ENCODE measurements around the gene SLC24A3. TPM values are rescaled to one million over a fixed set of nuclear protein-coding genes. Genes with fewer than 3 reads are reported as not detected.

The SLC24A3 gene
- total RNA-seq, 1 donor from 2014 or later, result 0.51 TPM

GRCh38 chr20:19679900-19680495 lies 467.6 kb downstream of the SLC24A3 start:
- peaks cover 16% of the 10 kb centered on the region for H3K27me3 Mint-ChIP-seq (ENCODE audit: low read depth)
- no peak for DNase-seq (ENCODE audit: low read depth, low spot score)
- H3K27ac Mint-ChIP-seq (ENCODE audit: unreplicated experiment), result peak overlapping the region; percentile 2
- TF ChIP-seq CTCF (conservative IDR thresholded peaks at IDR 0.05), result no peak
- H3K4me1 Mint-ChIP-seq, result no peaks in the 10 kb centered on the region
- H3K9me3 Mint-ChIP-seq, result peaks cover 8% of the 10 kb centered on the region
- H3K36me3 Mint-ChIP-seq (ENCODE audit: low read depth), result peaks cover 10% of the 10 kb centered on the region
- H3K4me3 Mint-ChIP-seq, result no peak overlapping the region

GRCh38 chr20:19682249-19682648 lies 469.8 kb downstream of the SLC24A3 start:
- no peak for DNase-seq (ENCODE audit: low read depth, low spot score)
- no peak for TF ChIP-seq CTCF (conservative IDR thresholded peaks at IDR 0.05)
- peaks cover 11% of the 10 kb centered on the region for H3K36me3 Mint-ChIP-seq (ENCODE audit: low read depth)

GRCh38 chr20:19683188-19683587 lies 470.7 kb downstream of the SLC24A3 start:
- Mint-ChIP-seq H3K4me3 (no peak overlapping the region), H3K4me1 (no peaks in the 10 kb centered on the region), H3K27me3 (ENCODE audit: low read depth) (peaks cover 7% of the 10 kb centered on the region), H3K9me3 (peaks cover 9% of the 10 kb centered on the region), H3K27ac (ENCODE audit: unreplicated experiment) (no peak overlapping the region), H3K36me3 (ENCODE audit: low read depth) (peaks cover 9% of the 10 kb centered on the region)
- no peak for TF ChIP-seq CTCF (conservative IDR thresholded peaks at IDR 0.05)
- no peak for DNase-seq (ENCODE audit: low read depth, low spot score)

More at GRCh38 chr20:19682249-19682648, 469.8 kb downstream of the SLC24A3 start:
- Mint-ChIP-seq H3K9me3 (peaks cover 11% of the 10 kb centered on the region), H3K4me3 (no peak overlapping the region), H3K27me3 (ENCODE audit: low read depth) (peaks cover 7% of the 10 kb centered on the region), H3K27ac (ENCODE audit: unreplicated experiment) (no peak overlapping the region), H3K4me1 (no peaks in the 10 kb centered on the region)

GRCh38 chr20:19683822-19684221 lies 471.4 kb downstream of the SLC24A3 start:
- H3K27ac Mint-ChIP-seq (ENCODE audit: unreplicated experiment), result no peak overlapping the region
- H3K4me3 Mint-ChIP-seq, result no peak overlapping the region
- no peak for TF ChIP-seq CTCF (conservative IDR thresholded peaks at IDR 0.05)
- peaks cover 7% of the 10 kb centered on the region for H3K27me3 Mint-ChIP-seq (ENCODE audit: low read depth)
- peaks cover 9% of the 10 kb centered on the region for H3K9me3 Mint-ChIP-seq
- H3K36me3 Mint-ChIP-seq (ENCODE audit: low read depth), result peaks cover 9% of the 10 kb centered on the region
- H3K4me1 Mint-ChIP-seq, result no peaks in the 10 kb centered on the region
- no peak for DNase-seq (ENCODE audit: low read depth, low spot score)

GRCh38 chr20:19688031-19688806 lies 475.8 kb downstream of the SLC24A3 start:
- peaks cover 2% of the 10 kb centered on the region for H3K36me3 Mint-ChIP-seq (ENCODE audit: low read depth)
- H3K27me3 Mint-ChIP-seq (ENCODE audit: low read depth), result peaks cover 7% of the 10 kb centered on the region
- no peak overlapping the region for H3K4me3 Mint-ChIP-seq
- no peak overlapping the region for H3K27ac Mint-ChIP-seq (ENCODE audit: unreplicated experiment)
- peak; percentile 23 for DNase-seq (ENCODE audit: low read depth, low spot score)
- H3K4me1 Mint-ChIP-seq, result peaks cover 6% of the 10 kb centered on the region
- H3K9me3 Mint-ChIP-seq, result peaks cover 7% of the 10 kb centered on the region
- TF ChIP-seq CTCF (conservative IDR thresholded peaks at IDR 0.05), result peak; percentile 60
